Measurements from ENCODE around the gene CCDC117.
"Not testable (repeated sequence)": the region's sequence is repeated elsewhere in the genome, so short reads cannot be mapped to it uniquely, and the experiment has no call there.

The CCDC117 gene

GRCh38 chr22:28801845-28802594 is 29.5 kb downstream of the CCDC117 start:
- no peak for DNase-seq (ENCODE audit: low spot score)

DNA sequence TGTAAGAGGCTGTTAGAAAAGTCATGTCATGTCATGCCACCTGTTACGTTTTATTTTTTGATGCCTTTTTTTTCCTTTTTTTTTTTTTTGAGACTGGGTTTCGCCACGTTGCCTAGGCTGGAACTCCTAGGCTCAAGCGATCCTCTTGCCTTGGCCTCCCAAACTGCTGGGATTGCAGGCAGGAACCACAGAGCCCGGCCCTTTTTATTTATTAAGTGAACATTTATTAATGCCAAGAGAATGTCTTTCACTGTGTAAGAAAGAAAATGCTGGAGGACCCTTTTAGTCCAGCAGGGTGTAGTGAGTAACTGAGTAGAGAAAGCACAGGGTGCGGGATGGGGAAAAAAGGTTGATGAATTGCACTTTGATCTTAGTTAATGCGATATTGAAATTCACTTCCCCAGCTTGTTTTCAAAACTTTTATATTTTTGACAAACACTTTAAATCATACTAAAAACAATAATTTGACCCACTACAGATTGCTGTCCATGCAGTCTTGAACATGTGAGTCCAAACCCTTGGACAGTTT is 30.2 kb downstream of the CCDC117 start:
- no peak for DNase-seq (ENCODE audit: low spot score)

GRCh38 chr22:28805426-28805825 is 32.9 kb downstream of the CCDC117 start:
- not testable (repeated sequence) for DNase-seq (ENCODE audit: low spot score)

- no peak for DNase-seq (ENCODE audit: low spot score)
These were observed 36.3 kb downstream of the CCDC117 start for GRCh38 chr22:28808716-28809355.

- DNase-seq (ENCODE audit: low spot score): no peak
These were observed 38.5 kb downstream of the CCDC117 start for GRCh38 chr22:28810821-28811491.

- DNase-seq (ENCODE audit: low spot score): no peak
These were observed 40.0 kb downstream of the CCDC117 start for GRCh38 chr22:28812516-28812915.

GRCh38 chr22:28813772-28814518 is 41.5 kb downstream of the CCDC117 start:
- DNase-seq (ENCODE audit: low spot score): no peak

DNA sequence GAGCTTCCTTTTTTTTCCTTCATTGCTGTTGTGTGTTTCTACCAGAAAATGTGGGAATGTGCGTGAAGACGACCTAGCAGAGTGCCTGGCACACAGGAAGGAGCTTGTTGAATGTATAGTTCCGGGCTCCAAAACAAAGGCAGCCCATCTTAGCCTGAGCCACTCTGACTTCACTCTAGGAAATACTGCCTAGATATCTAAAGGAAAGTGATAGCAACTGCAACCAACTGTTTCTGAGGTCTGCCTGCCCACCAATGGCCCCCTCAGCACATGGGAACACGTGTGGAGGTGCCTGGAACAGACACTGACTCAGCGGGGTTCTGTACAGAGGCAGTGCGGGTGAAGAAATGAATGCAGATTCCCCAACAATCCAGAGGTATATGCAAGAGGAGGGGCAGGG is 42.6 kb downstream of the CCDC117 start:
- DNase-seq (ENCODE audit: low spot score): no peak

DNA sequence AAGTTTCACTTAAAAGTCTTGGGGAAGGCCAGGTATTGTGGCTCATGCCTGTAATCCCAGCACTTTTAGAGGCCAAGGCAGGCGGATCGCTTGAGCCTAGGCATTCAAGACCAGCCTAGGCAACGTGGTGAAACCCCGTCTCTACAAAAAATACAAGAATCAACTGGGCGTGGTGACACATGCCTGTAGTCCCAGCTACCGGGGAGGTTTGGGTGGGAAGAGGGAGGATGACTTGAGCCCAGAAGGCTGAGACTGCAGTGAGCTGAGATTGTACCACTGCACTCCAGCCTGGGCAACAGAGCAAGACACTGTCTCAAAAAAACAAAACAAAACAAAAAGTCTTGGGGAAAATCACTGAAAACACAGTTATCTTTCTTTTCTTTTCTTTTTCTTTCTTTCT is 43.2 kb downstream of the CCDC117 start:
- no peak for DNase-seq (ENCODE audit: low spot score)

- DNase-seq (ENCODE audit: low spot score): no peak
These were observed 44.6 kb downstream of the CCDC117 start for GRCh38 chr22:28817064-28817463.

DNA sequence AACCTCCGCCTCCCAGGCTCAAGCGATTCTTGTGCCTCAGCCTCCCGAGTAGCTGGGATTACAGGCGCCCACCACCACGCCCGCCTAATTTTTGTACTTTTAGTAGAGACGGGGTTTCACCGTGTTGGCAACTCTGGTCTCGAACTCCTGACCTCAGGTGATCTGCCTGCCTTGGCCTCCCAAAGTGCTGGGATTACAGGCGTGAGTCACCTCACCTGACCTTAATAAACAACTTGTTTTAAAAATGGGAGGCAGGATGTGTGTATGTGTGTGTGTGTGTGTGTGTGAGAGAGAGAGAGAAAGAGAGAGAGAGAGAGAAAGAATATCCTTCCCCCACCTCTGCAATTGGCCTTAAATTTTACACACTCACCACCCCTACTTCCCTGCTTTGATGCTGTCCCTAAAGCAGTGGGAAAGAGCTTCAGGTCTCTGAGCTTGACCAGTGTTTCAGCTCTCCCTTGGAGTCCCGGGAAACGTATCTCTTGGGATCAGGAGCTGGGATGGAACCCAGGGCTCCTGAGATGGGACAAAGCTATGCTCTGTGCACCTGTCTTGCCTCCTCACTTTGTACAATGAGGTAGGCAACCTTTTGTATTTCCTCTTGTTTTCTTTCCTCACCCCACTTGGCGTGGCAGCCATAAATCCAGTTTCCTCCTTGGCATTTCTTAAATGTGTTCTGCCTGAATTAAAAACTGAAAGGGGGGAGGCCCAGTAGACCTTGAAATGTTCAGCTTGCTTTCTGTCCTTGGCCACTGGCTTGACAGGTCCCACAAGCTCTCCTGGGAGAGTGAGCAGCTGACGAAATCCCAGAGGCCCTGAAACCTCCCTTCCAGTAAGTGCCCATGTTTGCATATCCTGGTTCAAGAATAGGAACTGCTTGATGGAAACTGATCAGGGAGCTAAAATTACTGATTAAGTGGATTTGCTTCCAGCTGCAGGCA is 45.7 kb downstream of the CCDC117 start:
- no peak for DNase-seq (ENCODE audit: low spot score)

- no peak for DNase-seq (ENCODE audit: low spot score)
These were observed 47.0 kb downstream of the CCDC117 start for GRCh38 chr22:28819253-28820096.

- no peak for DNase-seq (ENCODE audit: low spot score)
These were observed 48.4 kb downstream of the CCDC117 start for GRCh38 chr22:28820885-28821284.

- DNase-seq (ENCODE audit: low spot score): no peak
These were observed 49.0 kb downstream of the CCDC117 start for GRCh38 chr22:28821452-28821851.

DNA sequence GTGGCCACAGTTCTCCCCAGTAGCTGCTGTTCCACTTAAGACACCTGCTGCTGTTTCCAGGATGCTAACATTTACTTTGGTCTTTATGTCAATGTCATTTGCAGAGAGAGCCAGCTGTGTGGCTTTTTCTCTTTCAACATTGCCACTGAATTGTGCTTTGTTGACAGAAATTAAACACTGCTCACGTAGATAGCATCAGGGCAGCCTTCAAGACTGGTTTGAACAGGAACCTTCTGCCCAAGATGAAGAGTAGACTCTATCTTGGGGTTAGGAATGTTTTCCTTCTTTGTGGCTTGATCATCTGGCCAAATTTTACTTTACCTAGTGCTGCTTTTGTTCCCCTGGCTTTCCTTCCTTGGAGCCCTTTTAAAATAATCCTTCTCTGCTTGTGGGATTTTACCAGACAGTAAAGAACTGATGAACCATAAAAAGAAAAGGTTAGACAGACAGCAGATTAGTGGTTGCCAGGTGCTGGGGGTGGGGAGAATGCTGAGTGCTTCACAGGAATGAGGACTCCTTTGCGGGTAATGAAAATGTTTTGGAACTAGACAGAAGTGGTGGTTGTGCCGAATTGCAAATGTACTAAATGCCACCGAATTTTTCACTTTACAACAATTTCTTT is 50.5 kb downstream of the CCDC117 start:
- DNase-seq (ENCODE audit: low spot score): no peak

DNA sequence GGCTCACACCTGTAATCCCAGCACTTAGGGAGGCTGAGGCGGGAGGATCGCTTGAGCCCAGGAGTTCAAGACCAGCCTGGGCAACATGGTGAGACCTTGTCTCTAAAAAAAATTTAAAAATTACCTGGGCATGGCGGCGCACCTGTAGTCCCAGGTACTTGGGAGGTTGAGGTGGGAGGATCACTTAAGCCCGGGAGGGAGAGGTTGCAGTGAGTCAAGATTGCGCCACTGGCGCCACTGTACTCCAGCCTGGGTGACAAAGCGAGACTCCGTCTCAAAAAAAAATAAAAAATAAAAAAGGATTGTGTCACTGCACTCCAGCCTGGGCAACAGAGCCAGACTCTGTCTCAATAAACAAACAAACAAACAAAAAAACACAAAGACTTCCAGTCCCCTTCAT is 52.0 kb downstream of the CCDC117 start:
- not testable (repeated sequence) for DNase-seq (ENCODE audit: low spot score)

DNA sequence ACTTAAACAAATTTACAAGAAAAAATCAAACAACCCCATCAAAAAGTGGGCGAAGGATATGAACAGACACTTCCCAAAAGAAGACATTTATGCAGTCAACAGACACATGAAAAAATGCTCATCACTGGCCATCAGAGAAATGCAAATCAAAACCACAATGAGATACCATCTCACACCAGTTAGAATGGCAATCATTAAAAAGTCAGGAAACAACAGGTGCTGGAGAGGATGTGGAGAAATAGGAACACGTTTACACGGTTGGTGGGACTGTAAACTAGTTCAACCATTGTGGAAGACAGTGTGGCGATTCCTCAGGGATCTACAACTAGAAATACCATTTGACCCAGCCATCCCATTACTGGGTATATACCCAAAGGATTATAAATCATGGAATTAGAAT is 53.9 kb downstream of the CCDC117 start:
- DNase-seq (ENCODE audit: low spot score): not testable (repeated sequence)

GRCh38 chr22:28826921-28827320 is 54.4 kb downstream of the CCDC117 start:
- no peak for DNase-seq (ENCODE audit: low spot score)

DNA sequence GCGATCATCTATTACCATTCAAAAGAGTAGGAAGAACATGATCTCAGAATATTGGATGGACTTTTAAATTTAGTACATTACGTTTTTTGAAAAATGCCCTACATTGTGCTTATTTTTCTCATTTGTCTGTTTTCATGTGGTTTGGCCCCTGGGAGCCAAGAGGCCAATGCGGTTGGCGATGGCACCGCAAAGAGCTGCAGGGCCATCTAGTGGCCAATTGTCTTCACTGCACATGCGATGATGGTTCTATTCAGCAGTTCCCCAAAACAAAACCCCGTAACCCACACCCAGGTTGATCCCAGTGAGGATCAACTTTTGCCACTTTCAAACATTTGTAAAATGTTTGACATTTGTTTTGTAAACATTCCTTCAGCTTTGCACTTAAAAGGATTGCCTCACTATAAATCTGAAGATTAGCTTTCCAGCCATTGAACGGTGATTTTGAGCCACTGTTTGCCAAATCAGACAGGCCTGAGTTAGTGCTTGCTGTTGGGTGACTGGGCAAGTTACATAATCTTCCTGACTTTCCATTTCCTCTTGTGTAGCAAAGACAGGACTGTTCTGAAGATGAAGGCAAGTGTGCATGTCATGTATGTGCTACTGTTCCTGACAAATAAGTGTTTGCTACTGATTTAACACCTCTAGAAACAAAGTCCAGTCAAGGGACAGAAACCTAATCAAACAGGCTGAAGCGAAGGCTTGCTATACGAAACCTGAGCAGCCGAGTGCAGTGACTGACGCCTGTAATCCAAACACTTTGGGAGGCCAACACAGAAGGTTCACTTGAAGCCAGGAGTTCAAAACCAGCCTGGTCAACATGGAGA is 57.1 kb downstream of the CCDC117 start:
- DNase-seq (ENCODE audit: low spot score): peak; percentile 66
